ENCODE results near the gene ATOX1.

The ATOX1 gene

GRCh38 chr5:151779531-151780125 is 21.2 kb upstream of the ATOX1 start:
- peak overlapping the region; percentile 8; the same call in 1 of the 2 replicates for H3K4me2 ChIP-seq

GRCh38 chr5:151775025-151775606 is 16.7 kb upstream of the ATOX1 start:
- H3K79me2 ChIP-seq (ENCODE audit: insufficient read depth, low read depth): peaks cover 80% of the 10 kb centered on the region
- H3K9ac ChIP-seq: peak overlapping the region; percentile 93; the same call in 1 of the 2 replicates
- peaks cover 11% of the 10 kb centered on the region; the same call in 1 of the 2 replicates for H3K36me3 ChIP-seq (ENCODE audit: insufficient read depth)

More at GRCh38 chr5:151779531-151780125, 21.2 kb upstream of the ATOX1 start:
- Histone ChIP-seq H3K79me2 (ENCODE audit: insufficient read depth, low read depth) (peaks cover 100% of the 10 kb centered on the region), H2AFZ (ENCODE audit: low read depth) (no peak overlapping the region), H3K4me1 (ENCODE audit: low read depth, poor library complexity, severe bottlenecking) (peaks cover 69% of the 10 kb centered on the region), H4K20me1 (ENCODE audit: insufficient read depth) (peaks cover 69% of the 10 kb centered on the region), H3K27me3 (ENCODE audit: insufficient read depth, low read depth) (no peaks in the 10 kb centered on the region), H3K9ac (no peak overlapping the region), H3K4me3 (IDR thresholded peaks at IDR 0.05; ENCODE audit: insufficient read depth, low read depth, low read length) (no peak overlapping the region), H3K27ac (no peak overlapping the region), H3K36me3 (ENCODE audit: insufficient read depth) (peaks cover 11% of the 10 kb centered on the region; the same call in 1 of the 2 replicates)
- TF ChIP-seq, protein P1, sequence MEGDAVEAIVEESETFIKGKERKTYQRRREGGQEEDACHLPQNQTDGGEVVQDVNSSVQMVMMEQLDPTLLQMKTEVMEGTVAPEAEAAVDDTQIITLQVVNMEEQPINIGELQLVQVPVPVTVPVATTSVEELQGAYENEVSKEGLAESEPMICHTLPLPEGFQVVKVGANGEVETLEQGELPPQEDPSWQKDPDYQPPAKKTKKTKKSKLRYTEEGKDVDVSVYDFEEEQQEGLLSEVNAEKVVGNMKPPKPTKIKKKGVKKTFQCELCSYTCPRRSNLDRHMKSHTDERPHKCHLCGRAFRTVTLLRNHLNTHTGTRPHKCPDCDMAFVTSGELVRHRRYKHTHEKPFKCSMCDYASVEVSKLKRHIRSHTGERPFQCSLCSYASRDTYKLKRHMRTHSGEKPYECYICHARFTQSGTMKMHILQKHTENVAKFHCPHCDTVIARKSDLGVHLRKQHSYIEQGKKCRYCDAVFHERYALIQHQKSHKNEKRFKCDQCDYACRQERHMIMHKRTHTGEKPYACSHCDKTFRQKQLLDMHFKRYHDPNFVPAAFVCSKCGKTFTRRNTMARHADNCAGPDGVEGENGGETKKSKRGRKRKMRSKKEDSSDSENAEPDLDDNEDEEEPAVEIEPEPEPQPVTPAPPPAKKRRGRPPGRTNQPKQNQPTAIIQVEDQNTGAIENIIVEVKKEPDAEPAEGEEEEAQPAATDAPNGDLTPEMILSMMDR (conservative IDR thresholded peaks at IDR 0.05; ENCODE audit: low read depth, low read length): no peak

GRCh38 chr5:151773951-151774350 is 15.5 kb upstream of the ATOX1 start:
- peak overlapping the region; percentile 98; the same call in 1 of the 2 replicates for H3K27ac ChIP-seq
- H3K4me1 ChIP-seq (ENCODE audit: low read depth, poor library complexity, severe bottlenecking): peaks cover 56% of the 10 kb centered on the region
- no peak overlapping the region for H3K4me3 ChIP-seq (IDR thresholded peaks at IDR 0.05; ENCODE audit: insufficient read depth, low read depth, low read length)
- H3K27me3 ChIP-seq (ENCODE audit: insufficient read depth, low read depth): no peaks in the 10 kb centered on the region
- peaks cover 11% of the 10 kb centered on the region; the same call in 1 of the 2 replicates for H3K36me3 ChIP-seq (ENCODE audit: insufficient read depth)
- H3K4me2 ChIP-seq: peak overlapping the region; percentile 65
- TF ChIP-seq, protein P1 (conservative IDR thresholded peaks at IDR 0.05; ENCODE audit: low read depth, low read length): no peak
- peaks cover 52% of the 10 kb centered on the region for H4K20me1 ChIP-seq (ENCODE audit: insufficient read depth)
- H3K9ac ChIP-seq: peak overlapping the region; percentile 93; the same call in 1 of the 2 replicates
- no peak overlapping the region for H2AFZ ChIP-seq (ENCODE audit: low read depth)
- peaks cover 68% of the 10 kb centered on the region for H3K79me2 ChIP-seq (ENCODE audit: insufficient read depth, low read depth)

More at GRCh38 chr5:151775025-151775606, 16.7 kb upstream of the ATOX1 start:
- TF ChIP-seq, protein P1 (conservative IDR thresholded peaks at IDR 0.05; ENCODE audit: low read depth, low read length): no peak
- Histone ChIP-seq H3K4me2 (peak overlapping the region; percentile 65), H3K4me1 (ENCODE audit: low read depth, poor library complexity, severe bottlenecking) (peaks cover 57% of the 10 kb centered on the region), H3K27me3 (ENCODE audit: insufficient read depth, low read depth) (no peaks in the 10 kb centered on the region), H3K4me3 (IDR thresholded peaks at IDR 0.05; ENCODE audit: insufficient read depth, low read depth, low read length) (no peak overlapping the region), H3K27ac (no peak overlapping the region), H2AFZ (ENCODE audit: low read depth) (no peak overlapping the region), H4K20me1 (ENCODE audit: insufficient read depth) (peaks cover 64% of the 10 kb centered on the region)

GRCh38 chr5:151772846-151773561 is 14.6 kb upstream of the ATOX1 start:
- peaks cover 59% of the 10 kb centered on the region for H3K79me2 ChIP-seq (ENCODE audit: insufficient read depth, low read depth)
- no peaks in the 10 kb centered on the region for H3K27me3 ChIP-seq (ENCODE audit: insufficient read depth, low read depth)

More at GRCh38 chr5:151772846-151773561, 14.6 kb upstream of the ATOX1 start:
- Histone ChIP-seq H3K4me2 (peak overlapping the region; percentile 65), H3K36me3 (ENCODE audit: insufficient read depth) (peaks cover 7% of the 10 kb centered on the region; the same call in 1 of the 2 replicates), H3K4me3 (IDR thresholded peaks at IDR 0.05; ENCODE audit: insufficient read depth, low read depth, low read length) (no peak overlapping the region), H3K4me1 (ENCODE audit: low read depth, poor library complexity, severe bottlenecking) (peaks cover 47% of the 10 kb centered on the region), H2AFZ (ENCODE audit: low read depth) (no peak overlapping the region), H3K9ac (peak overlapping the region; percentile 93), H4K20me1 (ENCODE audit: insufficient read depth) (peaks cover 48% of the 10 kb centered on the region), H3K27ac (peak overlapping the region; percentile 98)
- TF ChIP-seq, protein P1 (conservative IDR thresholded peaks at IDR 0.05; ENCODE audit: low read depth, low read length): no peak
